Mesendoderm (in vitro differentiated cells): ENCODE results near the gene ADAMTS12.

ENCODE experiments used
- DNase-seq: peaks from one replicate; pipeline ENCODE4 v3.0.0; 2013
- H2AK5ac ChIP-seq: 2 replicates; pipeline ENCODE4 v1.6.1; 2013; ENCODE audit warnings: low read length, inconsistent platforms
- H2BK120ac ChIP-seq: 2 replicates; pipeline ENCODE4 v1.6.1; 2013; ENCODE audit warnings: low read depth, mild to moderate bottlenecking, low read length, moderate library complexity, mixed read lengths
- H2BK15ac ChIP-seq: replicated peaks from 2 replicates; pipeline ENCODE4 v1.6.1; 2013; ENCODE audit warnings: low read depth, mild to moderate bottlenecking, moderate library complexity
- H2BK5ac ChIP-seq: 2 replicates; pipeline ENCODE4 v1.6.1; 2013; ENCODE audit warnings: low read length, inconsistent platforms
- H3K18ac ChIP-seq: 2 replicates; pipeline ENCODE4 v1.6.1; 2013; ENCODE audit warnings: mild to moderate bottlenecking, low read length, mixed read lengths
- H3K23ac ChIP-seq: one replicate; pipeline ENCODE4 v1.6.1; 2013; ENCODE audit warnings: low read length
- H3K27ac ChIP-seq: 2 replicates; pipeline ENCODE4 v1.5.1; 2013; ENCODE audit warnings: low read depth, mild to moderate bottlenecking, inconsistent platforms, low read length, moderate library complexity
- H3K27me3 ChIP-seq: 2 replicates; pipeline ENCODE4 v1.6.1; 2013; ENCODE audit warnings: low read length, control low read depth, mild to moderate bottlenecking, inconsistent platforms; ENCODE audit not compliant: insufficient read depth, poor library complexity
- H3K36me3 ChIP-seq: 2 replicates; pipeline ENCODE4 v1.6.1; 2013; ENCODE audit warnings: low read length, inconsistent platforms; ENCODE audit not compliant: control insufficient read depth, insufficient read depth
- H3K4ac ChIP-seq: one replicate; pipeline ENCODE4 v1.6.1; 2013; ENCODE audit warnings: low read depth, mild to moderate bottlenecking, low read length, moderate library complexity
- H3K4me1 ChIP-seq: 2 replicates; pipeline ENCODE4 v1.6.1; 2013; ENCODE audit warnings: low read depth, low read length, inconsistent platforms; ENCODE audit not compliant: control insufficient read depth
- H3K4me2 ChIP-seq: 2 replicates; pipeline ENCODE4 v1.6.1; 2013; ENCODE audit warnings: low read length
- H3K4me3 ChIP-seq: 2 replicates; pipeline ENCODE4 v1.5.1; 2013; ENCODE audit warnings: mild to moderate bottlenecking, low read length
- H3K56ac ChIP-seq: one replicate; pipeline ENCODE4 v1.6.1; 2013; ENCODE audit warnings: low read length
- H3K79me1 ChIP-seq: 2 replicates; pipeline ENCODE4 v1.6.1; 2013; ENCODE audit warnings: low read length, inconsistent platforms
- H3K79me2 ChIP-seq: 2 replicates; pipeline ENCODE4 v1.6.1; 2013; ENCODE audit warnings: mild to moderate bottlenecking, low read length; ENCODE audit not compliant: control insufficient read depth, insufficient read depth
- H3K9ac ChIP-seq: 2 replicates; pipeline ENCODE4 v1.6.1; 2013; ENCODE audit warnings: low read length, inconsistent platforms
- H4K5ac ChIP-seq: one replicate; pipeline ENCODE4 v1.6.1; 2013; ENCODE audit warnings: low read length
- H4K8ac ChIP-seq: one replicate; pipeline ENCODE4 v1.6.1; 2013; ENCODE audit warnings: low read depth, mild to moderate bottlenecking, control low read depth, low read length, moderate library complexity
- WGBS: extraction: QIAGEN DNeasy Blood & Tissue Kit; methylation state at CpG from one replicate; pipeline ENCODE4 v1.1.7; 2013; ENCODE audit warnings: low lambda C conversion rate, missing lambda C conversion rate; ENCODE audit not compliant: insufficient coverage; ENCODE audit errors: extremely low coverage; 5-methylcytosine and 5-hydroxymethylcytosine counted together

Gene ADAMTS12

DNA sequence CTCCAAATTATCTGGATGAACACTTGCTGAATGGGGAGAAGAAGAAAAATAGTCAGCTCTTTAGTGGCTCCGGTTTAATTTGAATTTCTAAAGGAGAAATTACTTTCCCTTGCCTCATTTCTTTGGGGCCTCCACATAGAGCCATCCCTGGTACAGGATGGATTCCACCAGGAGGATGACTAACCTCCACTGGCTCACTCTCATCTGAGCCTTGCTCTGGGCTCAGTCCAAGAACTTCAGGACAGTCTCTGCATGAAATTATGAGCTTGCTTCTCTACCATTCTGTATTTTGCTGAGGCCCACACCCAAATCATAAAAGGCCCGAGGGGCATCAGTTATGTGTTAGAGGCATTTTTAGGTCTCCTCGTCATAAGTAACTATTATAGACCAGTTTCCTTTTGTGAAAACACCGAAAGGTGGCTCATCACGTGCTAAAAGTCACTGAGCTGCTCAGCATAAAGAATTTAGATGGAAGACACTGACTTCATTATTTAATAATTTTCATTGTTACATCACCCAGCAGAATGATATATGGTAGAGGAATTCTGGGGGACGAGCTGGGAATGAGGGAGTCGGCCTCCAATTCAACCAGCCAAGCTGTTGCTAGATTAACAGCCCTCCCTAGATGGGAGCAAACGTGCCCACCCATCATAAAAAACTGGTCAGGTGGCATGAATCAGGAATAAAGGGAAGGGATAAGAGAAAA, 228.9 kb downstream of the ADAMTS12 start:
- no peaks in the 10 kb centered on the region for H3K27me3 ChIP-seq
- no peaks in the 10 kb centered on the region for H3K36me3 ChIP-seq
- no peak for DNase-seq
- no peak overlapping the region for H3K56ac ChIP-seq
- no peak overlapping the region for H3K23ac ChIP-seq
- no peaks in the 10 kb centered on the region for H3K79me2 ChIP-seq
- no CpG with 5 or more reads among the region's 8 CpGs for WGBS
- H2BK120ac ChIP-seq, result no peak overlapping the region
- H3K4me2 ChIP-seq, result no peak overlapping the region
- no peak overlapping the region for H3K27ac ChIP-seq
- no peak overlapping the region for H2AK5ac ChIP-seq
- H4K8ac ChIP-seq, result no peak overlapping the region
- H3K4me1 ChIP-seq, result no peaks in the 10 kb centered on the region
- H3K18ac ChIP-seq, result no peak overlapping the region
- no peak overlapping the region for H3K9ac ChIP-seq
- H2BK5ac ChIP-seq, result no peak overlapping the region
- H4K5ac ChIP-seq, result no peak overlapping the region
- H2BK15ac ChIP-seq, result no peak overlapping the region
- no peak overlapping the region for H3K4me3 ChIP-seq
- no peak overlapping the region for H3K4ac ChIP-seq
- H3K79me1 ChIP-seq, result no peaks in the 10 kb centered on the region

DNA sequence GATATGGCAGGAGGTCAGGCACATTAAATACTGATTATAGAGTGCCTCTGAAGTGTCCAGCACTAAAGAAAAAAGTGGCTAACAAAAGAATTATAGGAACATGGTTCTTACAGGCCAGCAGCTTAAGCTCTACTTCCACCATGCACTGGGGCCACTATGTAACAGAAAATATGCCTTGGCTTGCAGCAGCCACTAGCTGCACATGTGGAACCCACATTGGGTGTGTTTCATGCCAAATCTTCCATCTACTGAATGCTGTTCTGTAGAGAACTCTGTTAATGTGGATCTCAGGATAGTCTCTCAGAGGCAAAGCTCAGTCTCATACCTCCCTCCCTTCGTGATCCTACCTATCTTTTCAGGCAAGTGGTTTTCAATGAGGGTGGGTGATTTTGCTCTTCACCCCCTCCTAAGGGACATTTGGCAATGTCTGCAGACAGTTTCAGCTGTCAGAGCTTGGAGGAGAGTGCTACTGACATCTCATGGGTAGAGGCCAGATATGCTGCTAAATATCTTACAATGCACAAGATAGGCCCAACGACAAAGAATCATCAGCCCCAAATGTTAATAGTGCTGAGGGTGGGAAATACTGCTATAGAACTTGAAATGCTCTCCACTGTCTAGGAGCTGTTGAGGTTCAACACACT, 232.1 kb downstream of the ADAMTS12 start:
- Histone ChIP-seq H2BK5ac (no peak overlapping the region), H3K79me1 (no peaks in the 10 kb centered on the region), H3K23ac (no peak overlapping the region), H3K4me3 (no peak overlapping the region), H3K4ac (no peak overlapping the region), H3K56ac (no peak overlapping the region), H3K79me2 (no peaks in the 10 kb centered on the region), H3K27me3 (no peaks in the 10 kb centered on the region), H3K36me3 (no peaks in the 10 kb centered on the region), H2BK120ac (no peak overlapping the region), H3K27ac (no peak overlapping the region), H4K8ac (no peak overlapping the region), H3K4me1 (no peaks in the 10 kb centered on the region), H2BK15ac (no peak overlapping the region), H3K9ac (no peak overlapping the region), H3K18ac (no peak overlapping the region), H4K5ac (no peak overlapping the region), H3K4me2 (no peak overlapping the region), H2AK5ac (no peak overlapping the region)
- no CpG with 5 or more reads among the region's 2 CpGs for whole genome bisulfite sequencing
- no peak for DNase-seq

DNA sequence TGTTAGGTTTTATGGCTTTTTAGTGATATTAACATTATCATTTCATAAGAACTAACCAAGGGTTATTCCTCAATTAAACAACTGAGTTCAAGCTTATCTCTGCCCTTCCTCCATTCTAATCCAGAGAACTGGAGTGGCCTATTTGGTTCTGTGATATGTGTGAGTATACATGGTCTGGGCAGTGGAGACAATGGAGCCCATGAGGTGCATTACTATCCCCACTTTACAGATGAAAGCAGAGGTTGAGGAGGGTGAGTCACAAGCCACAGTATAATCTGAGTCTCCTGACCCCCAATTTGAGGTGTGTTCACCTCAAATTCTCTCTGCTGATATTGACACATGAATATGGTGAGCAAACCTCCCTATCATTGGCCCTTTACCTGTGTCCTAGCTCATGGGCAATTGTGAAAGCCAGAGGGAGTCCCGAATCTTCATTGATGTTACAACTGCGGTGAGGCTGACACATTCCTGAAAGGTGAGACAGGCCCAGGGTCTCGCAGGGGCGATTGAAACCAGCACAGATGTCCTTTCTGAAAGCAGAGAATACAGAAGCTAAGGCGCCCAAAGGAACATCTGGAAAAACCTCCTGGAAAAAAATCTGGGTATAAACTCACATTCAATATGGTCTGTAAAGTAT, 233.9 kb downstream of the ADAMTS12 start:
- no peak overlapping the region for H3K27ac ChIP-seq
- no peak overlapping the region for H4K5ac ChIP-seq
- no peak overlapping the region for H3K18ac ChIP-seq
- no peak overlapping the region for H2BK120ac ChIP-seq
- no CpG with 5 or more reads among the region's 5 CpGs for WGBS
- no peak overlapping the region for H3K4me2 ChIP-seq
- H2AK5ac ChIP-seq, result no peak overlapping the region
- no peak overlapping the region for H3K9ac ChIP-seq
- no peak overlapping the region for H3K23ac ChIP-seq
- H3K36me3 ChIP-seq, result no peaks in the 10 kb centered on the region
- no peak overlapping the region for H2BK15ac ChIP-seq
- H2BK5ac ChIP-seq, result no peak overlapping the region
- no peak overlapping the region for H3K4ac ChIP-seq
- peak; percentile 88 for DNase-seq
- H3K79me2 ChIP-seq, result no peaks in the 10 kb centered on the region
- H4K8ac ChIP-seq, result no peak overlapping the region
- no peak overlapping the region for H3K4me3 ChIP-seq
- no peaks in the 10 kb centered on the region for H3K79me1 ChIP-seq
- H3K4me1 ChIP-seq, result no peaks in the 10 kb centered on the region
- no peak overlapping the region for H3K56ac ChIP-seq
- H3K27me3 ChIP-seq, result no peaks in the 10 kb centered on the region

DNA sequence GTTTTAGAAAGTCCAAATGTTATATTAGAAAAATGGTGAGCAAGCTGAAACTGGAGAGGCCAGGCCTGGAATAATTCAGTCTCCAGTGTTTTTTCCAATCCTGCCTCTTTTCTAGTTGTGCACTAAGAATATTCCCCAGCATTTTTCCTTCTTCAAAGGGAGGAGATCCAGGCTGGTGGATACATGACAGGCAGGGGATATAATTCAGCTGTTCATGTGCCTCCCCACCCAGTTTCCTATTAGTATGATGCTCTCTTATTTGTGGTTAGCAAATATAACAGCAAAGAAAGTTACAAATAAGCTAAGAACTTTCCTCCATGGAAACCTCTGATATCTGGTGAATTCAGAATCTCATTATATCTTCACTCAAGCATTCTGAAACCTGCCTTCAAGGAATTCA, 234.6 kb downstream of the ADAMTS12 start:
- Histone ChIP-seq H2AK5ac (no peak overlapping the region), H3K4me3 (no peak overlapping the region), H3K27ac (no peak overlapping the region), H2BK5ac (no peak overlapping the region), H3K79me2 (no peaks in the 10 kb centered on the region), H4K8ac (no peak overlapping the region), H3K18ac (no peak overlapping the region), H3K36me3 (no peaks in the 10 kb centered on the region), H3K27me3 (no peaks in the 10 kb centered on the region), H3K4me2 (no peak overlapping the region), H4K5ac (no peak overlapping the region), H3K79me1 (no peaks in the 10 kb centered on the region), H2BK15ac (no peak overlapping the region), H2BK120ac (no peak overlapping the region), H3K4ac (no peak overlapping the region), H3K4me1 (no peaks in the 10 kb centered on the region), H3K23ac (no peak overlapping the region), H3K9ac (no peak overlapping the region), H3K56ac (no peak overlapping the region)
- DNase-seq, result no peak

DNA sequence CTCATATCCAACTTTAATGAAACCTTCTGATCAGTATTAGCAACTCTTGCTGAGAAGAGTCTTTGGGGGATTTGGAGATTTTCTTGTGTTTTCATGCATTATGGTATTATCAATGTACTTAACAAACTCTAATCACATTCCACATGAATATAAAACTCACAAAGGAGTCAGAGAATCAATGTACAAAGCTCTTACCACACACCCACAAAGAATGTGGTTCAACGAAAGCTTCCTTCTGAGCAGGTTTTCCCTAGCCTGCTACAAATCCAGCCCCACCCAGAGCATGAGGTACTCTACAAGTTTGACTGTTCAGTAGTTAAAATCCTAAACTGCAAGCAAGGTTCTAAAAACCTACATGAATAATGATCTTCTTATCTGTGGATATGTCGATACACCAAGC, 240.9 kb downstream of the ADAMTS12 start:
- no peak overlapping the region for H3K18ac ChIP-seq
- no CpG with 5 or more reads among the region's 2 CpGs for WGBS

More for the DNA sequence above, 240.9 kb downstream of the ADAMTS12 start:
- Histone ChIP-seq H3K36me3 (no peaks in the 10 kb centered on the region), H3K4ac (no peak overlapping the region), H3K79me1 (no peaks in the 10 kb centered on the region), H3K79me2 (no peaks in the 10 kb centered on the region), H3K56ac (no peak overlapping the region), H2BK5ac (no peak overlapping the region), H2BK15ac (no peak overlapping the region), H3K27ac (no peak overlapping the region), H3K27me3 (no peaks in the 10 kb centered on the region), H3K4me2 (no peak overlapping the region), H4K8ac (no peak overlapping the region), H3K4me3 (no peak overlapping the region), H3K23ac (no peak overlapping the region), H3K4me1 (no peaks in the 10 kb centered on the region), H4K5ac (no peak overlapping the region), H2BK120ac (no peak overlapping the region), H2AK5ac (no peak overlapping the region), H3K9ac (no peak overlapping the region)
- DNase-seq, result no peak
